GM18868 (cell line): ENCODE results near the gene POP4.

Experiments used
- ATAC-seq: cut with Tn5 transposase; IDR thresholded peaks from one replicate; pipeline ENCODE4 v1.9.1; 2021; ENCODE audit warnings: mild to moderate bottlenecking, moderate library complexity; ENCODE audit not compliant: unreplicated experiment

The POP4 gene

DNA sequence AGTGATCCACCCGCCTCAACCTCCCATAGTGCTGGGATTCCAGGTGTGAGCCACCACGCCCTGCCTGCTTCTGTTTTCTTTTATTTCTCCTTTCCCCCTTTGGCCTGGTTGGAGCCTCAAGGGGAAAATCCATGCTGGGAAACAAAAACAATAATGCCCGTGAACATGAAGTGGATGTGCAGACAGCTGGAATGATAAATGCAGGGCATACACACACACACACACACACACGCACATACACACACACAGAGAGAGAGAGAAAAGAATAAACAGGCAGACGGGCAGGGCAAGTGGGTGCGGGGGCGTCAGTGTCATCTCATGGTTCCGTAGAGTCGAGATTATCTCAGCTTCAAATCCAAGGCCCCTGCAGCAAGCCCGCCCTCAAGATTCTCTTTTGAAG lies 54.8 kb downstream of the POP4 start:
- ATAC-seq: no peak

- no peak for ATAC-seq
Measured at GRCh38 chr19:29662278-29662603, 56.2 kb downstream of the POP4 start.

GRCh38 chr19:29662604-29663404 lies 56.7 kb downstream of the POP4 start:
- no peak for ATAC-seq

DNA sequence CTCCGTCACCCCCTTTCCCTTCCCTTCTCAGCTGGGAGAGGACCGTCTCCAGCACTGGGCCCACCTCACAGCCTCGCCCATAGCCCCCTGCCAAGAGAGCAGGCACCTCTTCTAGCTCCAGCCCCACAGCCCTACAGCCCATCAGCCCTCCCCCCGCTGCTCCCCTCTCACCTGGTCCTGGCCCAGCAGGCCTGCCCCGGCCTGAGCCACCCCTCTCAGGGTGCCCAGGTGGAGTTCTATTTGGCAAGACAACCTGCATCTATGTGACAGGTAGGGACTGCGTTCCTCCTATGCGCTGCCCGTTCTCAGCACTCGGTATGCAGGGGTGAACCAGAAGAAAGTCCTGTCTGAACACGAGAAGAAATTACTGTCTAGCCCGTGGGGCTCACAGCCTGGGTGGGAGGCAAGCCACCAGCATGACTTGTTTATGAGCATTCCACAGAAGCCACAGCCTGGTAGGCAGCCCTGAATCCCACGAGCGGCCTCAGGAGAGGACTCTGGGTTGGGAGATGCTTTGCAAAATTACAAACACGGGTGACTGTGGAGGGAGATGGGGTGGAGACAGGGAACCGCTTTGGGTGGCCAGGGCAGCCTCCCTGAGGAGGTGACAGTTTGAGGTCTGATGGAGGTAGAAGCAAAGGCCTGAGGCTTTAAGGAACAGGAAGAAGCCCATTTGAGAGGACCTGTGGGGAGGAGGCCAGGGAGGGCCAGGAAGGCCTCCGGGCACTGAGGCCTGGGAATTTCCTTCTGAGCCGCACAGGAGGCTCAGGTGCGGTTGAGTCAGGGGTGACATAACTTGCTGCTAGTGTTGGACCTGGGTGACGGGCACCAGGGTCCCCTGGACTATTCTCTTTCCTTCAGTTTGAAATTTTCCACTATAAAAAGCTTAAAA lies 58.0 kb downstream of the POP4 start:
- ATAC-seq: no peak

DNA sequence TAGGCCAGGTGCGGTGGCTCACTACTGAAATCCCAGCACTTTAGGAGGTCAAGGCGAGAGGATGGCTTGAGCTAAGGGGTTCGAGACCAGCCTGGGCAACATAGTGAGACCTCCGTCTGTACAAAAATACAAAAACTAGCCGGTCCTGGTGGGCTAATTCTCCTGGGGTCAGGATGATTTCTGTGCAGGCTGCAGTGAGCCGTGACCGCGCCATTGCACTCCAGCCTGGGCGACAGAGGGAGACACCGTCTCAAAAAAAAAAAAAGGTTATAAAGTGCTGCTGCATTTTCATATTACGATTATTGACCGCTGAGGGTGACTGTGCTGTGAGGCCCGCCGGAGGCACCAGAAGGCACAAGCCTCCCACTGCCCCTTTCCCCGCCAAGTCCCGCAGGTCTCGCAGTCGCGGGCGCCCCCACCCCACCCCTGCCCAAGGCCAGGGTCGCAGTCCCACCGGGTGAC lies 58.7 kb downstream of the POP4 start:
- ATAC-seq: no peak

DNA sequence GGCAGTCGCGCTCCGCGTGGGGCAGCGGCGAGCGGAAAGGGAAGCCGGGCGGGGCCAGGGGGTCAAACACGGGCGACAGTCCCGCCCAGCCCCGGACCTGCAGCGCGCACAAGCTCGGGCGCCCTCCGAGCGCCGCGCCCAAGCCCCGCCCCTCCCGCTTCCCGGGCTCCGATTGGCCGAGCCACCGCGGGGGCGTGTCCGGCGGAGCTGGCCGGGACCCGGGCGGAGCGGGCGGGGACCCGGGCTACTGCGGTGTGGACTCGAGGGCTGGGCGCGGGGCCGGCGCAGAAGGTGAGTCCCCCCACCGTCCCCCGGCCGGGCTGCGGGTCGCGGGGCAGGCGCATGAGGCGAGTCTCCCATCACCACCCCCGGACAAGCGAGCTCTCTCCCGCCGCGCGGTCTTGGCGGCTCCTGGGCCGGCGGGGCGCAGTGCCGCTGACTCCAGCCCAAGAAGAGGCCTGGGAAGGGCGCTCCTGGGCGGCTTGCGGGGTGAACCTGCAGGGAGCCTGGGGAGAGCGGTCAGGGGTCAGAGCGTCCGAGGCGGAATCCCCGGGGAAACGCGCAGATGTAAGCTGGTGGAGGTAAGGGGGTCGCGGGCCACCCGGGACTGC lies 59.2 kb downstream of the POP4 start, which contains the start of gene PLEKHF1:
PLEKHF1 (plus strand) TSS at position 247 of the 611 bp plus-strand sequence. CDS start 8,379 bp downstream, outside the sequence.
- peak; percentile 89 for ATAC-seq

DNA sequence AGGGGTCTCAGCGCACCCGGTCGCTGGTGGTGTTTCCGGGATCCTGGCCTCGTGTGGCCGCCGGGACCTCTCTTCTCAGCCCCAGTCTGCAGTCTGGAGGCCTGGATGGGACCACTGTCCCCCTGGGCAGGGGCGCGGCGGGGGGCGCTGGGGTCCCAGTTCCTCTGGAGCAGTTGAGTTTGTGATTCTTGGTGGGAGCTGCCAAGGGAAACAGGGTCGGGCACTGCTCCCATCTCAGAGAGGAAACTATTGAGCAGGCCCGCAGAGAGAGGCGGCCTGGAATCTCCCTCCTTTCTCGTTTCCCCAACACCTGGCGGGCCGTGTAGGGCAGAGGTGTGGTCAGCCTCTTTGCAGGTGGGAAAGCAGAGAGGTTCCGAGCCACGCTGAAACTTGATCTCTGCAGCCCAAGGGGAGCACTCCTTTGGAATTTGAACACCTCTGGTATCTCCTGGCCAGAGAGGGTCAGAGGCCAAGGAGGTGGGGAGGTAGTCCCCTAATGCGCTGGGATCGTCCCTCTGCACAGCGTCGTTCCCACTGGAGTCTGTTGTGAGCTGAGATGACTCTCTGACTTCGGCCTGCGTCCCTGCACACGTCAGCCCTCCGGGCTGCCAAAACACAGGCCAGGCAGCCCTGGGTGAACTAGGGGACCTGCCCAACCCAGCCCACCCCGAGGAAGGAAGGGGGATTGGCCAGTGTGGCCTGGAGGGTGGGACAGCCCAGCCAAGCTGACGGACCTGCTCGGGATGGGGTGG lies 59.9 kb downstream of the POP4 start:
- ATAC-seq: peak; percentile 31
